Left ventricle myocardium superior (tissue), 1 donor: ENCODE measurements around the gene ZNF134. TPM values are rescaled to one million over a fixed set of nuclear protein-coding genes. Genes with fewer than 3 reads are reported as not detected.
A peak's percentile ranks its signal among the peaks of the same experiment; 100 is the strongest.

Source experiments
- ATAC-seq: fragments of 200-7000 bp; cut with Tn5 transposase; one replicate; pipeline ENCODE4 v1.9.1; 2020; ENCODE audit warnings: mild to moderate bottlenecking, moderate library complexity
- DNase-seq: peaks from one replicate; pipeline ENCODE4 v3.0.0-alpha.2; 2020
- intact Hi-C: fragments of 100-400 bp; cut with micrococcal nuclease; formaldehyde crosslinking; loops from one replicate; pipeline ENCODE4 v1.11.0; 2022
- total RNA-seq: library from RNA; stranded (reverse); fragmentation: NEBNext Ultra II Directional; extraction: Animal tissue kit (Norgen Biotek cat#: 25700); gene quantifications from one replicate; pipeline ENCODE4 v1.2.1, GENCODE V29; 2021
- donor health status: DM: no; HTN: yes; CAD: no; lungs with severe emphysema.

Gene ZNF134
- total RNA-seq, 1 donor from 2014 or later, result 12.9 TPM

GRCh38 chr19:57632987-57633831, 19.2 kb downstream of the ZNF134 start, which contains the start of gene ZNF211:
ZNF211 (plus strand) TSS chr19:57633168; CDS start chr19:57633347, 179 bp downstream.
- DNase-seq (peak; percentile 96), ATAC-seq (peak; percentile 100)
- intact Hi-C loops, result no loop called here

GRCh38 chr19:57633832-57634131, 19.7 kb downstream of the ZNF134 start:
- intact Hi-C loops, result no loop called here
- peak; percentile 31 for DNase-seq
- ATAC-seq, result peak; percentile 50

GRCh38 chr19:57637379-57637778, 23.3 kb downstream of the ZNF134 start:
- ATAC-seq (no peak), DNase-seq (no peak)
- intact Hi-C loops, result no loop called here

- DNase-seq (no peak), ATAC-seq (no peak)
- intact Hi-C loops, result no loop called here
Measured at GRCh38 chr19:57641715-57642234, 27.7 kb downstream of the ZNF134 start.

GRCh38 chr19:57642396-57643046, 28.5 kb downstream of the ZNF134 start:
- intact Hi-C loops, result no loop called here
- DNase-seq, result no peak
- ATAC-seq, result peak; percentile 50

GRCh38 chr19:57643734-57644133, 29.7 kb downstream of the ZNF134 start:
- ATAC-seq, result no peak
- intact Hi-C loops, result no loop called here
- no peak for DNase-seq

GRCh38 chr19:57648331-57649003, 34.4 kb downstream of the ZNF134 start:
- intact Hi-C loops, result no loop called here
- ATAC-seq (no peak), DNase-seq (no peak)

GRCh38 chr19:57651654-57651996, 37.6 kb downstream of the ZNF134 start:
- ATAC-seq (no peak), DNase-seq (no peak)
- intact Hi-C loops, result no loop called here

- intact Hi-C loops, result no loop called here
- no peak for DNase-seq
- ATAC-seq, result no peak
Measured at GRCh38 chr19:57653689-57654088, 39.6 kb downstream of the ZNF134 start.

GRCh38 chr19:57655443-57655842, 41.4 kb downstream of the ZNF134 start:
- intact Hi-C loops, result no loop called here
- ATAC-seq (no peak), DNase-seq (no peak)

GRCh38 chr19:57656346-57656745, 42.3 kb downstream of the ZNF134 start:
- no peak for ATAC-seq
- intact Hi-C loops, result no loop called here
- DNase-seq, result no peak

GRCh38 chr19:57664269-57665127, 50.5 kb downstream of the ZNF134 start:
- intact Hi-C loops, result no loop called here
- ATAC-seq, result peak; percentile 99

GRCh38 chr19:57665261-57665806, 51.3 kb downstream of the ZNF134 start:
- ATAC-seq (no peak), DNase-seq (no peak)
- intact Hi-C loops, result no loop called here

More at GRCh38 chr19:57664269-57665127, 50.5 kb downstream of the ZNF134 start:
- peak; percentile 80 for DNase-seq

GRCh38 chr19:57667228-57667627, 53.2 kb downstream of the ZNF134 start:
- DNase-seq, result no peak
- intact Hi-C loops, result no loop called here
- ATAC-seq, result no peak

- DNase-seq (no peak), ATAC-seq (no peak)
- intact Hi-C loops, result no loop called here
Measured at GRCh38 chr19:57668635-57669034, 54.6 kb downstream of the ZNF134 start, which contains the start of gene ZSCAN4. ZSCAN4 (plus strand) TSS chr19:57668935; CDS start chr19:57676146, 7,211 bp downstream.

- peak; percentile 35 for ATAC-seq
Measured at GRCh38 chr19:57671124-57671895, 57.3 kb downstream of the ZNF134 start.

GRCh38 chr19:57672466-57672865, 58.4 kb downstream of the ZNF134 start:
- ATAC-seq (no peak), DNase-seq (no peak)
- intact Hi-C loops, result no loop called here

More at GRCh38 chr19:57671124-57671895, 57.3 kb downstream of the ZNF134 start:
- intact Hi-C loops, result no loop called here
- no peak for DNase-seq
